Trophoblast cell (in vitro differentiated cells and primary cell): ENCODE results near the gene INCA1.

Experiments
- DNase-seq, 2 donors: peaks; one replicate each; pipeline ENCODE4 v3.0.0-alpha.2; 2016
- H2AFZ ChIP-seq: 2 replicates; pipeline ENCODE4 v1.6.1; 2013; ENCODE audit warnings: low read length, moderate library complexity, mild to moderate bottlenecking; ENCODE audit not compliant: insufficient read depth, poor library complexity
- H2AK5ac ChIP-seq: 2 replicates; pipeline ENCODE4 v1.6.1; 2013; ENCODE audit warnings: mild to moderate bottlenecking, low read length
- H2BK120ac ChIP-seq: 2 replicates; pipeline ENCODE4 v1.6.1; 2013; ENCODE audit warnings: low read length, mild to moderate bottlenecking, moderate library complexity; ENCODE audit not compliant: insufficient read depth, poor library complexity
- H2BK12ac ChIP-seq: 2 replicates; pipeline ENCODE4 v1.6.1; 2013; ENCODE audit warnings: mild to moderate bottlenecking, low read length, moderate library complexity
- H2BK5ac ChIP-seq: 2 replicates; pipeline ENCODE4 v1.6.1; 2013; ENCODE audit warnings: low read length, low read depth, moderate library complexity, mild to moderate bottlenecking; ENCODE audit not compliant: poor library complexity
- H3K14ac ChIP-seq: 2 replicates; pipeline ENCODE4 v1.6.1; 2013; ENCODE audit warnings: mild to moderate bottlenecking, low read length
- H3K18ac ChIP-seq: 2 replicates; pipeline ENCODE4 v1.6.1; 2013; ENCODE audit warnings: mild to moderate bottlenecking, low read length
- H3K23ac ChIP-seq: 2 replicates; pipeline ENCODE4 v1.6.1; 2013; ENCODE audit warnings: low read length
- H3K27ac ChIP-seq: 2 replicates; pipeline ENCODE4 v1.5.1; 2013; ENCODE audit warnings: low read depth, mild to moderate bottlenecking, inconsistent platforms, low read length, moderate library complexity
- H3K27me3 ChIP-seq: 2 replicates; pipeline ENCODE4 v1.6.1; 2013; ENCODE audit warnings: inconsistent platforms, mild to moderate bottlenecking, low read length, moderate library complexity; ENCODE audit not compliant: insufficient read depth
- H3K36me3 ChIP-seq, 2 experiments: 1 replicate in 1 of 2; 2 replicates in 1 of 2; pipeline ENCODE4 v1.6.1; 2013; ENCODE audit warnings: low read length in 2 of 2, mild to moderate bottlenecking in 2 of 2, moderate library complexity in 1 of 2; ENCODE audit not compliant: insufficient read depth in 2 of 2, control insufficient read depth in 1 of 2
- H3K4ac ChIP-seq: 2 replicates; pipeline ENCODE4 v1.6.1; 2013; ENCODE audit warnings: low read depth, mild to moderate bottlenecking, low read length, moderate library complexity
- H3K4me1 ChIP-seq, 2 experiments: 1 replicate in 1 of 2; 2 replicates in 1 of 2; pipeline ENCODE4 v1.6.1; 2013; ENCODE audit warnings: low read length in 2 of 2, mild to moderate bottlenecking in 2 of 2, moderate library complexity in 1 of 2; ENCODE audit not compliant: insufficient read depth in 2 of 2, control insufficient read depth in 1 of 2
- H3K4me2 ChIP-seq: 2 replicates; pipeline ENCODE4 v1.6.1; 2013; ENCODE audit warnings: inconsistent platforms, mild to moderate bottlenecking, low read length, moderate library complexity
- H3K4me3 ChIP-seq: 2 replicates; pipeline ENCODE4 v1.5.1; 2013; ENCODE audit warnings: mild to moderate bottlenecking, low read depth, low read length, inconsistent platforms
- H3K79me1 ChIP-seq: one replicate; pipeline ENCODE4 v1.6.1; 2013; ENCODE audit warnings: low read length
- H3K79me2 ChIP-seq: 2 replicates; pipeline ENCODE4 v1.6.1; 2013; ENCODE audit warnings: low read length, mild to moderate bottlenecking; ENCODE audit not compliant: control insufficient read depth, insufficient read depth, poor library complexity
- H3K9ac ChIP-seq: 2 replicates; pipeline ENCODE4 v1.6.1; 2013; ENCODE audit warnings: mild to moderate bottlenecking, low read length
- H3K9me3 ChIP-seq: 2 replicates; pipeline ENCODE4 v1.6.1; 2013; ENCODE audit warnings: low read depth, mild to moderate bottlenecking, control low read depth, inconsistent platforms, low read length; ENCODE audit not compliant: insufficient read depth
- H4K12ac ChIP-seq: 2 replicates; pipeline ENCODE4 v1.6.1; 2013; ENCODE audit warnings: low read depth, mild to moderate bottlenecking, low read length, moderate library complexity
- H4K8ac ChIP-seq: 2 replicates; pipeline ENCODE4 v1.6.1; 2013; ENCODE audit warnings: low read depth, mild to moderate bottlenecking, low read length, moderate library complexity
- H4K91ac ChIP-seq: one replicate; pipeline ENCODE4 v1.6.1; 2013; ENCODE audit warnings: low read depth, mild to moderate bottlenecking, low read length, moderate library complexity
- WGBS: extraction: QIAGEN DNeasy Blood & Tissue Kit; methylation state at CpG from one replicate; pipeline ENCODE4 v1.1.7; 2013; ENCODE audit warnings: missing lambda C conversion rate; ENCODE audit not compliant: insufficient read length, insufficient coverage; ENCODE audit errors: extremely low coverage; 5-methylcytosine and 5-hydroxymethylcytosine counted together

Gene INCA1

GRCh38 chr17:4966844-4967538, 30.3 kb downstream of the INCA1 start:
- Histone ChIP-seq H3K27ac (peak overlapping the region; percentile 99), H2BK120ac (peak overlapping the region; percentile 84), H4K8ac (peak overlapping the region; percentile 91), H3K4me3 (peak overlapping the region; percentile 82), H4K12ac (peak overlapping the region; percentile 93), H3K4ac (peak overlapping the region; percentile 76), H3K4me1 (peaks cover 15 to 20% of the 10 kb centered on the region in 2 experiments), H3K4me2 (peak overlapping the region; percentile 87), H3K18ac (peak overlapping the region; percentile 85), H3K14ac (peak overlapping the region; percentile 93), H3K79me2 (peaks cover 19% of the 10 kb centered on the region), H4K91ac (peak overlapping the region; percentile 98), H2AFZ (peak overlapping the region; percentile 38), H2BK12ac (peak overlapping the region; percentile 11), H3K36me3 (peaks cover 9 to 15% of the 10 kb centered on the region in 2 experiments), H3K79me1 (peaks cover 27% of the 10 kb centered on the region), H3K23ac (no peak overlapping the region), H2AK5ac (peak overlapping the region; percentile 94), H2BK5ac (peak overlapping the region; percentile 71), H3K27me3 (no peaks in the 10 kb centered on the region), H3K9me3 (no peaks in the 10 kb centered on the region), H3K9ac (peak overlapping the region; percentile 90)
- no CpG with 5 or more reads among the region's 42 CpGs for WGBS
- peak; percentile 99 to 100 for DNase-seq

- Histone ChIP-seq H3K79me2 (peaks cover 19% of the 10 kb centered on the region), H2BK5ac (no peak overlapping the region), H3K9ac (no peak overlapping the region), H3K9me3 (no peaks in the 10 kb centered on the region), H2AFZ (no peak overlapping the region), H2BK120ac (no peak overlapping the region), H3K23ac (no peak overlapping the region), H3K4me3 (no peak overlapping the region), H4K8ac (no peak overlapping the region), H4K91ac (no peak overlapping the region), H3K27ac (no peak overlapping the region), H2BK12ac (no peak overlapping the region), H3K4ac (no peak overlapping the region), H3K27me3 (no peaks in the 10 kb centered on the region), H3K4me1 (peaks cover 15 to 20% of the 10 kb centered on the region in 2 experiments), H4K12ac (no peak overlapping the region), H3K4me2 (no peak overlapping the region), H3K14ac (no peak overlapping the region), H3K18ac (no peak overlapping the region), H2AK5ac (no peak overlapping the region), H3K36me3 (peaks cover 12 to 14% of the 10 kb centered on the region in 2 experiments), H3K79me1 (peaks cover 27% of the 10 kb centered on the region)
- DNase-seq: peak; percentile 86 to 89
- no CpG with 5 or more reads among the region's 15 CpGs for WGBS
Measured at GRCh38 chr17:4965311-4965986, 31.9 kb downstream of the INCA1 start.

GRCh38 chr17:4960279-4960922, 36.9 kb downstream of the INCA1 start:
- H3K79me2 ChIP-seq: no peaks in the 10 kb centered on the region
- H3K4me2 ChIP-seq: no peak overlapping the region
- H3K4ac ChIP-seq: no peak overlapping the region
- no peak overlapping the region for H2AFZ ChIP-seq
- no peak for DNase-seq
- no peak overlapping the region for H4K12ac ChIP-seq
- no peaks in the 10 kb centered on the region for H3K27me3 ChIP-seq
- peaks cover 2% of the 10 kb centered on the region for H3K9me3 ChIP-seq
- H2BK12ac ChIP-seq: no peak overlapping the region
- H3K9ac ChIP-seq: no peak overlapping the region
- no peak overlapping the region for H4K8ac ChIP-seq
- H3K23ac ChIP-seq: no peak overlapping the region
- no peak overlapping the region for H3K18ac ChIP-seq
- no peak overlapping the region for H2BK120ac ChIP-seq
- no peaks in the 10 kb centered on the region for H3K4me1 ChIP-seq
- no peak overlapping the region for H3K14ac ChIP-seq
- no peak overlapping the region for H3K27ac ChIP-seq
- H2BK5ac ChIP-seq: no peak overlapping the region
- H3K36me3 ChIP-seq: peaks cover 17 to 18% of the 10 kb centered on the region in 2 experiments
- H3K79me1 ChIP-seq: no peaks in the 10 kb centered on the region
- no CpG with 5 or more reads among the region's 9 CpGs for WGBS
- no peak overlapping the region for H2AK5ac ChIP-seq
- no peak overlapping the region for H4K91ac ChIP-seq
- H3K4me3 ChIP-seq: no peak overlapping the region

GRCh38 chr17:4959261-4959965, 37.9 kb downstream of the INCA1 start:
- Histone ChIP-seq H3K36me3 (peaks cover 16 to 18% of the 10 kb centered on the region in 2 experiments), H3K27me3 (no peaks in the 10 kb centered on the region), H3K18ac (no peak overlapping the region), H2AFZ (no peak overlapping the region), H3K79me2 (no peaks in the 10 kb centered on the region), H2BK5ac (no peak overlapping the region), H2BK12ac (no peak overlapping the region), H3K4ac (no peak overlapping the region), H4K12ac (no peak overlapping the region), H2BK120ac (no peak overlapping the region), H4K8ac (no peak overlapping the region), H3K79me1 (no peaks in the 10 kb centered on the region), H3K14ac (no peak overlapping the region), H3K4me1 (no peaks in the 10 kb centered on the region), H2AK5ac (no peak overlapping the region), H3K27ac (no peak overlapping the region), H3K4me3 (no peak overlapping the region), H3K23ac (no peak overlapping the region), H4K91ac (no peak overlapping the region), H3K9me3 (peaks cover 2% of the 10 kb centered on the region), H3K4me2 (no peak overlapping the region), H3K9ac (no peak overlapping the region)
- WGBS: no CpG with 5 or more reads among the region's 18 CpGs
- no peak for DNase-seq
